Eye (tissue), 1 donor: ENCODE results near the gene RPTOR.

Experiments used
- DNase-seq: peaks from one replicate; pipeline ENCODE4 v3.0.0-alpha.2; 2015

The RPTOR gene

DNA sequence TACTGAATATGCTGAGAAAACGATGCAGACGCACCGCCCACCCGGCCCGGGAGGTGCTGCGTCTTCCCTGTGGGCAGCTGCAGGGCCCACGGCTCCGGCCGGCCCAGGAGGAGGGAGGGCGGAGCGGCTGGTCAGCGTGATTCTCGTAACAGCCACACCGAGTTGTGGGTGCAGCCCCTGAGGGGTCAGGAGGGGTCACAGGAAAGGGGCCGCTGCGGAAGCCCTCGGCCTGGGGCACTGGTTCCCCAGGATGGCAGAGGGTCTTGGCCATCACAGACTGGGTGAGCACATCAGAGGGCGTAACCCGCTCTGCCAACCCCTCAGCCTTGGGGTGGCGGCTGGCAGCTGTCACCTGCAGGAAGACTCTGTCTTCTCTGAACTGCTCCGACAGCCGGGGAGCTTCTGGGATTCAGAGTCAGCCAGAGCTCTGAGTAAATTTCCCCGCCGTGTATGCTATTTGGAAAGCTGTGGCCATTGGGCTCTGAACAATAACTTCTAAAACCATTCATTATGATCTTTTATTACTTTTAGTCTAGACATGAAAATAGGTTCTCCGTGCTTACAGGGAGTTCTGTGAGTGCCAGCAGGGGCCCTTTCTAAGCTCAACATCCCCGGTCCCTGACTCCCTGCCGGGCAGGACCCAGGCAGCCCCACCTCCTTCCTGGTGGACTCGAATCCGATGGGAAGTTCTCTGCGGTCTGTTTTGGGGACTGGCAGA lies 359.6 kb downstream of the RPTOR start:
- DNase-seq: no peak

GRCh38 chr17:80905586-80906230 lies 361.1 kb downstream of the RPTOR start:
- DNase-seq: no peak

- no peak for DNase-seq
Measured at GRCh38 chr17:80906364-80907259, 362.0 kb downstream of the RPTOR start.

GRCh38 chr17:80907281-80907680 lies 362.6 kb downstream of the RPTOR start:
- no peak for DNase-seq

GRCh38 chr17:80908211-80908610 lies 363.6 kb downstream of the RPTOR start:
- no peak for DNase-seq

GRCh38 chr17:80908776-80909175 lies 364.1 kb downstream of the RPTOR start:
- no peak for DNase-seq

- DNase-seq: no peak
Measured at GRCh38 chr17:80909635-80910034, 365.0 kb downstream of the RPTOR start.

GRCh38 chr17:80910043-80910442 lies 365.4 kb downstream of the RPTOR start:
- DNase-seq: no peak

- no peak for DNase-seq
Measured at GRCh38 chr17:80912476-80912875, 367.8 kb downstream of the RPTOR start.

DNA sequence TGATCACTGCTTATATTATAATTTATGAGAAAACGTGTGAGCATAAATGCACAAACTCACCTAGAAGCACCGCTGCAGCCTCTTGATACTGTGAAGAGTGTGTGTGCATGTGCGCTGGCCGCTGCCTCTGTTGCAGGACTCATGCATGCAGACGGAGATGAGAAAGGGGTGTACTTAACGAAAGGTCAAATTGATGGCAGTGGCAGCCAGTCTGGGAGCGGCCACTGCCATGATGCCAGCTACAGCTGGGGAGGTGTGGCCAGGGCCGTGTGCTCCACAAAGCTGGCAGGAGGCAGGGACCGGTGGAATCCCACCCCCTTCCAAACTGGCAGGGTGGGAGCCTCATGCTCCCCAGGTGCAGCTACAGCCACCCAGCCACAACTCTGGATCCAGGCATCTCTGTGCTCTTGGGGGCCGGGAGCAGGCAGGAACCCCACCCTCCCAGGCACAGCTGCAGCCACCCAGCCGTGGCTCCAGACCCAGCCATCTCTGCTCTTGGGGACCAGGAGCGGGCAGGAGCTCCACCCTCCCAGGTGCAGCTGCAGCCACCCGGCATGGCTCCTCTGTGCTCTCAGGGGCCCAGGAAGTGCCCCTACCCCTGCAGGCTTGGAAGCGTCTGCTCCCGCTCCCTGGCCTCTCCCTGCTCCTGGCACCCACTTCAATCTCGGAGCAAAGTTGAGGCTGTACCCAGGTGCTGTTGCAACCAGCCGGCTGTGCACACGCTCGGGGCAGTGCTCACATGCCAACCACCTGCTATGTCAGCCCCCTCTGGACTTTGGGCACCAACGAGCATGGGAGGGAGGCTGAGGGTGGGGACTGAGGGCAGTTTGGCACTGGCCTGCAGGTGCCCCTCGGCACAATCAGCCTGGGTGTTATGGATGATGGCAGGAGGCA lies 369.5 kb downstream of the RPTOR start:
- DNase-seq: no peak

GRCh38 chr17:80916246-80916645 lies 371.6 kb downstream of the RPTOR start:
- no peak for DNase-seq

DNA sequence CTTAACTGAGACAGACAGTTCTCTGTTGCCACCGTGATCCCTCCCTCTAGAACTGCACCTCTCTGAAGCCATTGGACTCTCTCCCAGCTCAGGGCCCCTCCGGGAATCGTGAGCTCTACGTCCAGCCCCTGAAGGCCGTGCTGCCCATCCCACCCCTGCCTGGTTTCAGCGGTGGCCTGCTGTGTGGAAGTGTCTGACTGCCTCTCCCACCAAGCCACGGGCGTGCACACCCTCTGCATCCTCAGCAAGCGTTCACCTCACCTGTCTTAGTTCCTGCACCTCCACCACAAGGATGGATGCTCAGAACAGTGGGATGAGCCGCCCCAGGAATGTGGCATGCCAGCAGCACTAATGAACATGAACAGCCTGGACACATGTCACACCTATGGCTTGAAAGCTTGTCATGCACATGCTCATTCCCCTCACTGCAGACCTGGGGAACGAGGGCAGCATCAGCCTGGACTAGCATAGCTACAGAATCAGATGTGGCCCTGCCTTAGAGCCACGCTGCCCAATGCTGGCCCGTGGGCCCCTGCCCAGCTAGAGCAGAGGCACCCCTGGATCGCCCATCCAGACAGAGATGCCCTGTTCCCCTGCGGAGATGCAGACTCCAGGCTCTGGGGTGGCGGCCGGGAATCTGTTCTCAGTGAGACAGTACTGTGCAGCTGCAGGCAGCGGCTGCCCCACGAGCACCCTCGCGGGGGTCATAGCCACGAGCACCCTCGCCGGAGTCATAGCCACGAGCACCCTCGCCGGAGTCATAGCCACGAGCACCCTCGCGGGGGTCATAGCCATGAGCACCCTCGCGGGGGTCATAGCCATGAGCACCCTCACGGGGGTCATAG lies 373.3 kb downstream of the RPTOR start:
- no peak for DNase-seq

DNA sequence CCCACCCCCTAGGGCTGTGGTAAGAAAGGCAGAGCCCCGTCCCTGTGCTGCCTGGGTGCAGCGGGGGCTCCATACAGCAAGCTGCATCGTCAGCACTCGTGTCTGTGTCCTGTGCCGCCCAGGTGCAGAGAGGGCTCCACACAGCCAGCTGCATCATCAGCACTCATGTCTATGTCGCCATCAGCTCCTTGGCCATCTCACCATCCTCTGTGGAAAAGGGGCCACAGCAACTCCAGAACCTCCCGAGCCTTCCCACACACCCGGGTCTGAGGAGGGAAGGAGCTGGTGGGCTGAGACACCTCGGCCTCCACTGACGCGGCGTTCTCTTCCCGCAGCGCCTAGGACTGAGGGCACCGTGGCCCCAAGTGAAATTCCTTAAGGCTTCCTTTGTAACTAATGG lies 374.1 kb downstream of the RPTOR start:
- DNase-seq: no peak

DNA sequence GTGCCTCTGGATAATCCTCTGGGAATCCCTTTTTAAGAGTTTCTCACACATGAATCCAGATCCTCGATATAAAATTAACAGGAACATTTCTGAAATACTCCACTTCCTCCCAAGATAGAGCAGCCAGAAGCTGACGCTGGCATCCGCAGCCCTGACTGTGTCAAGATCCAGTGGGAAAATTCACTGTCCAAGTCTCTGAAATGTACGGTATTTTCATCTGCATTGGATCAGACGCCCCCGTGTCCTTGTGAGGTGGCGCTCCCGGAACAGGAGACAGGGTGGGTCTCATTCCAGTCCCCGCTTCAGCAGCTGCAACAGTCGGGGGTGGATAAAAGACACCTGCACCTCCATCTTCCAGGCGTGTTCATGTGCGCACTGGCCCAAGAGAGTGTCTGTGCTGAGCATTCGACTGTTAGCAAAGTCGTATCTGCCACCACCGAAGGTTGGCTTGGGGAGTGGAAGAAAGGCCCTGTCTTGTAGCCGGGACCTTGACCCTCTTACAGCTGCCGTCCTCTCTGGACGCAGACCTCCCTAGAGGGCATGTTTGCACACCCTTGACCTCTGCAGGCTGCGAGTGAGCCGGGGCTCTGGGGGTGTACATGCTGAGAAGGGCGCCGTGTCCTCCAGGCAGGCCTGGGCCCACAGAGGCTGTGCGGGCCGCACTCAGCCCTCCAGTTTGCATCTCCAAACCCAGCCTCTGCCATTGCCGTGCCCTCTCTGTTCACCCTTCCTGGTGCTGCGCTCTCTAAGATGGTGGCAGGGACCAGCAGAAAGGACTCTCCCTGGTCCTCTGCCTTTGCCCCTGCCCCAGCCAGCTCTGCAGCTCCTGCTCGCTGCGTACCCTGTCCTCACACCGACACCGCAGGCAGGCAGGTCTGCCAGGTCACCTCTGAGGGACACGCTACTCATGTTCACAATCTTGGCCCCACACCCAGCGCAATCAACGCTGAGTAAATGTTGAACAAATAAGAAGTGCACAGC lies 375.0 kb downstream of the RPTOR start:
- DNase-seq: no peak

DNA sequence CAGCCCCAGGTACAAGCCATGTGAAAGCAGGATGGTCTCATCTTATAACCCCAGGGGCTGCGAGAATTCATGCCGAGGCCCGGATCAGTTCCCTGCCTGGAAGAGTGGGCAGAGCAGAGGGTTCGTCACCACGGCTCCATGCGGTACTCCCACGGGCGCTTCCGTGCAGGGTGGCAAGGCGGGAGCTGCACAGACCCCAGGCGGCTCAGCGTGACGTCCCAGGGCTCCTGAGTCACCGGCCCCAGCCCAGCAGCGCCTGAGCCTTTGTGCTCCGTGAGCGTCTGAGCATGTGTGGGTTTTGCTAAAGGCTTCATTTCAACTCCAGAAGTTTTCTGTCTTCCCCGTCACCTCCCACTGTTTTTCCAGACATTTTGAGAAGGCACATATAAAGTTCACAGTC lies 375.8 kb downstream of the RPTOR start:
- DNase-seq: no peak

- no peak for DNase-seq
Measured at GRCh38 chr17:80921159-80921558, 376.5 kb downstream of the RPTOR start.

- no peak for DNase-seq
Measured at GRCh38 chr17:80921741-80922579, 377.3 kb downstream of the RPTOR start.

DNA sequence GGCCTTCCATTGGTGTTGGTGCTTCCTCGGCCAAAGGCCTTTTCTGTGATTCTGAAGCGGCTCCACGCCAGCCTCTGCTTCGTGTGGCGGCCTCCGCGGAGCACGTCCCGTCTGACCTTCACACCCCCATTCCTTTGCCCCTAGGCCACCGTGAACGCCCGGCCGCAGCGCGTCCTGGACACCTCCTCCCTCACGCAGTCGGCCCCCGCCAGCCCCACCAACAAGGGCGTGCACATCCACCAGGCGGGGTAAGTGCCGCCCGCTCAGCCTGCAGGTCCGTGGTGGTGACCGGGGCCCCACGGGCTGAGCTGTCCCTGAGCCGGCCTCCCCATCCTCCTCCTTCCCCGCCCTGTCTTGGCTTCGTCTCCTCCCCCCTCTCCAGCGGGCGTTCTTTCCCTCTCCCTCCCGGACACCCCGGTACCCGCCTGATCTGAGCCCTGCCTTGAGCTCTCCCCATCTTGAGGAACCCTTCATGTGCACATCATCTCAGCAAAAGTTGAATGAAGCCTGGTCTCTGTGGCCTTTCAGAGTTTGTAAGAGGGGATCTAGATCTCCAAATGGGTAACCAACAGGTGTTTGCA lies 378.0 kb downstream of the RPTOR start:
- DNase-seq: no peak
